Lung microvascular endothelial cell (primary cell): ENCODE measurements around the gene DPYD. TPM values are rescaled to one million over a fixed set of nuclear protein-coding genes. Genes with fewer than 3 reads are reported as not detected.
A peak's percentile ranks its signal among the peaks of the same experiment; 100 is the strongest.

Source experiments
- DNase-seq, 2 donors: peaks; one replicate each; pipeline versions ENCODE4 v3.0.0 to v3.0.0-alpha.2; 2010; ENCODE audit warnings: low read depth in 2 of 2
- total RNA-seq: library from RNA; depleted of rRNA; stranded (reverse); fragments of >200 nt; gene quantifications from 2 replicates; pipeline ENCODE4 v1.2.1, GENCODE V29; 2014

The DPYD gene
- total RNA-seq, 1 donor from 2014 or later: 15.9 TPM

- no peak for DNase-seq
Measured at GRCh38 chr1:97095764-97096163, 825.1 kb downstream of the DPYD start.

GRCh38 chr1:97094247-97094972 lies 826.4 kb downstream of the DPYD start:
- DNase-seq: peak; percentile 8 to 88

GRCh38 chr1:97093741-97094140 lies 827.1 kb downstream of the DPYD start:
- DNase-seq: peak in 1 of 2 donors; percentile 70

- no peak for DNase-seq
Measured at GRCh38 chr1:97092824-97093223, 828.0 kb downstream of the DPYD start.

GRCh38 chr1:97091679-97092078 lies 829.2 kb downstream of the DPYD start:
- peak in 1 of 2 donors; percentile 34 for DNase-seq

GRCh38 chr1:97091263-97091662 lies 829.6 kb downstream of the DPYD start:
- no peak for DNase-seq

GRCh38 chr1:97090725-97091124 lies 830.1 kb downstream of the DPYD start:
- DNase-seq: no peak

- no peak for DNase-seq
Measured at GRCh38 chr1:97089173-97089572, 831.7 kb downstream of the DPYD start.

- peak in 1 of 2 donors; percentile 8 for DNase-seq
Measured at GRCh38 chr1:97088391-97088790, 832.4 kb downstream of the DPYD start.

- DNase-seq: no peak
Measured at GRCh38 chr1:97084546-97084945, 836.3 kb downstream of the DPYD start.

- no peak for DNase-seq
Measured at GRCh38 chr1:97082160-97082848, 838.5 kb downstream of the DPYD start.

GRCh38 chr1:97078872-97079271 lies 842.0 kb downstream of the DPYD start:
- DNase-seq: no peak

GRCh38 chr1:97077221-97077620 lies 843.6 kb downstream of the DPYD start:
- DNase-seq: no peak

GRCh38 chr1:97074771-97075170 lies 846.1 kb downstream of the DPYD start:
- no peak for DNase-seq

- DNase-seq: no peak
Measured at GRCh38 chr1:97073936-97074335, 846.9 kb downstream of the DPYD start.

GRCh38 chr1:97073169-97073568 lies 847.7 kb downstream of the DPYD start:
- DNase-seq: no peak

- DNase-seq: no peak
Measured at GRCh38 chr1:97071173-97071572, 849.7 kb downstream of the DPYD start.

- peak in 1 of 2 donors; percentile 14 for DNase-seq
Measured at GRCh38 chr1:97070376-97070775, 850.5 kb downstream of the DPYD start.

- no peak for DNase-seq
Measured at GRCh38 chr1:97069312-97069711, 851.5 kb downstream of the DPYD start.

GRCh38 chr1:97066860-97067259 lies 854.0 kb downstream of the DPYD start:
- no peak for DNase-seq

- DNase-seq: no peak
Measured at GRCh38 chr1:97063532-97063931, 857.3 kb downstream of the DPYD start.

- DNase-seq: no peak
Measured at GRCh38 chr1:97061604-97062003, 859.2 kb downstream of the DPYD start.

GRCh38 chr1:97056386-97056785 lies 864.4 kb downstream of the DPYD start:
- no peak for DNase-seq
